ENCODE results near the gene PPARD. TPM values are rescaled to one million over a fixed set of nuclear protein-coding genes. Genes with fewer than 3 reads are reported as not detected.

Gene PPARD
- total and polyA plus RNA-seq, 2 of the 13 experiments (the other 11 are each of a cell fraction or from before 2014, with no cell fraction given): 6.1 to 13.3 TPM

DNA sequence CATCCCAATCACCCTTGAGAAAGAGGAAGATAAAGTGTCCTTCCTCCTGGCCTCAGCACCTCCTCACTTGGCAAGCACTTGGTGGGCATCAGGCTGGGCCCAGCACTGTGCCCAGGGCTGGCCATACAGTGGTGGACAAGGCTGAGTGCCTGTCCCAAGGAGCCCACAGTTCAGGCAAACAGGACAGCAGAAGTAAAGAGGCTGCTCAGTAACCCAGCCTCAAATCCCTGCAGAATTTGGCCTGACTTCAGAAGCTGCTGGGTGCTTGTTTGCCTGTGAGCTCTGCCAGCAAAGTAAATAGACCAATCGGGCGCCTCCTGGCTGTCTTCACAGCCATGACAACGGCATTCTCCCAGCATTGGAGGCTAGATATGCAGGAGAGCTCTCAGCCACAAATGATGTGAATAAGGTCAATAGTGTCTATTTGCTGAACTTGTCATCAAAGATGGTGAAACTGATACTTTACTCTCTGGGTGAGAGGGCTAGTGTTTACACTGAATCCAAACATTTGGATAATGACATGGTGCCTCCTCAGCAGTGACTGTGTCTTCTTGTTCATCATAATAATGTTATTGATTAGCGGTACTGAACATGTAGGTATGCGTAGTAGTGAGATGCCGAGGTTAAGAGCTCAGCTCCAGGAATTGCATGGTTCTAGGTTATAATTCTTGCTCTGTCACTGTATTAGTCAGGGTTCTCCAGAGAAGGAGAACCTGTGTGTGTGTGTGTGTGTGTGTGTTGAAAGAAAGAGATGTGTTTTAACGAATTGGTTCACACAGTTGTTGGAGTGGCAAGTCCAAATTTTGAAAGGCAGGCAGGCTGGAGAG is 72.9 kb downstream of the PPARD start (continued):
- TF ChIP-seq, protein P1, sequence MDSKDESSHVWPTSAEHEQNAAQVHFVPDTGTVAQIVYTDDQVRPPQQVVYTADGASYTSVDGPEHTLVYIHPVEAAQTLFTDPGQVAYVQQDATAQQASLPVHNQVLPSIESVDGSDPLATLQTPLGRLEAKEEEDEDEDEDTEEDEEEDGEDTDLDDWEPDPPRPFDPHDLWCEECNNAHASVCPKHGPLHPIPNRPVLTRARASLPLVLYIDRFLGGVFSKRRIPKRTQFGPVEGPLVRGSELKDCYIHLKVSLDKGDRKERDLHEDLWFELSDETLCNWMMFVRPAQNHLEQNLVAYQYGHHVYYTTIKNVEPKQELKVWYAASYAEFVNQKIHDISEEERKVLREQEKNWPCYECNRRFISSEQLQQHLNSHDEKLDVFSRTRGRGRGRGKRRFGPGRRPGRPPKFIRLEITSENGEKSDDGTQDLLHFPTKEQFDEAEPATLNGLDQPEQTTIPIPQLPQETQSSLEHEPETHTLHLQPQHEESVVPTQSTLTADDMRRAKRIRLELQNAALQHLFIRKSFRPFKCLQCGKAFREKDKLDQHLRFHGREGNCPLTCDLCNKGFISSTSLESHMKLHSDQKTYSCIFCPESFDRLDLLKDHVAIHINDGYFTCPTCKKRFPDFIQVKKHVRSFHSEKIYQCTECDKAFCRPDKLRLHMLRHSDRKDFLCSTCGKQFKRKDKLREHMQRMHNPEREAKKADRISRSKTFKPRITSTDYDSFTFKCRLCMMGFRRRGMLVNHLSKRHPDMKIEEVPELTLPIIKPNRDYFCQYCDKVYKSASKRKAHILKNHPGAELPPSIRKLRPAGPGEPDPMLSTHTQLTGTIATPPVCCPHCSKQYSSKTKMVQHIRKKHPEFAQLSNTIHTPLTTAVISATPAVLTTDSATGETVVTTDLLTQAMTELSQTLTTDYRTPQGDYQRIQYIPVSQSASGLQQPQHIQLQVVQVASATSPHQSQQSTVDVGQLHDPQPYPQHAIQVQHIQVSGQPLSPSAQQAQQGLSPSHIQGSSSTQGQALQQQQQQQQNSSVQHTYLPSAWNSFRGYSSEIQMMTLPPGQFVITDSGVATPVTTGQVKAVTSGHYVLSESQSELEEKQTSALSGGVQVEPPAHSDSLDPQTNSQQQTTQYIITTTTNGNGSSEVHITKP (CRISPR knock-in tag; IDR thresholded peaks at IDR 0.05; ENCODE audit: low read depth): peak; percentile 75; the same call in 1 of the 2 replicates
- TF ChIP-seq, protein P2, sequence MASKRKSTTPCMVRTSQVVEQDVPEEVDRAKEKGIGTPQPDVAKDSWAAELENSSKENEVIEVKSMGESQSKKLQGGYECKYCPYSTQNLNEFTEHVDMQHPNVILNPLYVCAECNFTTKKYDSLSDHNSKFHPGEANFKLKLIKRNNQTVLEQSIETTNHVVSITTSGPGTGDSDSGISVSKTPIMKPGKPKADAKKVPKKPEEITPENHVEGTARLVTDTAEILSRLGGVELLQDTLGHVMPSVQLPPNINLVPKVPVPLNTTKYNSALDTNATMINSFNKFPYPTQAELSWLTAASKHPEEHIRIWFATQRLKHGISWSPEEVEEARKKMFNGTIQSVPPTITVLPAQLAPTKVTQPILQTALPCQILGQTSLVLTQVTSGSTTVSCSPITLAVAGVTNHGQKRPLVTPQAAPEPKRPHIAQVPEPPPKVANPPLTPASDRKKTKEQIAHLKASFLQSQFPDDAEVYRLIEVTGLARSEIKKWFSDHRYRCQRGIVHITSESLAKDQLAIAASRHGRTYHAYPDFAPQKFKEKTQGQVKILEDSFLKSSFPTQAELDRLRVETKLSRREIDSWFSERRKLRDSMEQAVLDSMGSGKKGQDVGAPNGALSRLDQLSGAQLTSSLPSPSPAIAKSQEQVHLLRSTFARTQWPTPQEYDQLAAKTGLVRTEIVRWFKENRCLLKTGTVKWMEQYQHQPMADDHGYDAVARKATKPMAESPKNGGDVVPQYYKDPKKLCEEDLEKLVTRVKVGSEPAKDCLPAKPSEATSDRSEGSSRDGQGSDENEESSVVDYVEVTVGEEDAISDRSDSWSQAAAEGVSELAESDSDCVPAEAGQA (IDR thresholded peaks at IDR 0.05; ENCODE audit: low read depth): 0 out of 2 replicates have a peak, but pooled peaks have one; percentile 23
- TF ChIP-seq, protein P2 (CRISPR knock-in tag; IDR thresholded peaks at IDR 0.05; ENCODE audit: borderline replicate concordance): no peak; the same call in 1 of the 2 replicates
- TF ChIP-seq, protein P3, sequence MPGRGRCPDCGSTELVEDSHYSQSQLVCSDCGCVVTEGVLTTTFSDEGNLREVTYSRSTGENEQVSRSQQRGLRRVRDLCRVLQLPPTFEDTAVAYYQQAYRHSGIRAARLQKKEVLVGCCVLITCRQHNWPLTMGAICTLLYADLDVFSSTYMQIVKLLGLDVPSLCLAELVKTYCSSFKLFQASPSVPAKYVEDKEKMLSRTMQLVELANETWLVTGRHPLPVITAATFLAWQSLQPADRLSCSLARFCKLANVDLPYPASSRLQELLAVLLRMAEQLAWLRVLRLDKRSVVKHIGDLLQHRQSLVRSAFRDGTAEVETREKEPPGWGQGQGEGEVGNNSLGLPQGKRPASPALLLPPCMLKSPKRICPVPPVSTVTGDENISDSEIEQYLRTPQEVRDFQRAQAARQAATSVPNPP (CRISPR knock-in tag; IDR thresholded peaks at IDR 0.05): peak; percentile 78; the same call in 1 of the 2 replicates
- TF ChIP-seq ATF1 (CRISPR knock-in tag; IDR thresholded peaks at IDR 0.05) (peak; percentile 86), IRF2 (CRISPR knock-in tag; IDR thresholded peaks at IDR 0.05) (peak; percentile 98), PTBP1 (IDR thresholded peaks at IDR 0.05; ENCODE audit: low read depth, low read length, poor library complexity, severe bottlenecking) (no peak), SAFB2 (CRISPR knock-in tag; IDR thresholded peaks at IDR 0.05; ENCODE audit: borderline replicate concordance, low read depth) (peak; percentile 84; the same call in 1 of the 2 replicates), SSRP1 (CRISPR knock-in tag; IDR thresholded peaks at IDR 0.05) (peak; percentile 88; the same call in 1 of the 2 replicates), RFX3 (CRISPR knock-in tag; IDR thresholded peaks at IDR 0.05) (peak; percentile 47; the same call in 1 of the 2 replicates), FOXA1 (IDR thresholded peaks at IDR 0.05) (peak; percentile 99), FOXA1 (CRISPR knock-in tag; IDR thresholded peaks at IDR 0.05) (peak; percentile 99), ZNF546 (CRISPR knock-in tag; conservative IDR thresholded peaks at IDR 0.05) (0 out of 2 replicates have a peak, but pooled peaks have one; percentile 29)
- TF ChIP-seq, protein P4, sequence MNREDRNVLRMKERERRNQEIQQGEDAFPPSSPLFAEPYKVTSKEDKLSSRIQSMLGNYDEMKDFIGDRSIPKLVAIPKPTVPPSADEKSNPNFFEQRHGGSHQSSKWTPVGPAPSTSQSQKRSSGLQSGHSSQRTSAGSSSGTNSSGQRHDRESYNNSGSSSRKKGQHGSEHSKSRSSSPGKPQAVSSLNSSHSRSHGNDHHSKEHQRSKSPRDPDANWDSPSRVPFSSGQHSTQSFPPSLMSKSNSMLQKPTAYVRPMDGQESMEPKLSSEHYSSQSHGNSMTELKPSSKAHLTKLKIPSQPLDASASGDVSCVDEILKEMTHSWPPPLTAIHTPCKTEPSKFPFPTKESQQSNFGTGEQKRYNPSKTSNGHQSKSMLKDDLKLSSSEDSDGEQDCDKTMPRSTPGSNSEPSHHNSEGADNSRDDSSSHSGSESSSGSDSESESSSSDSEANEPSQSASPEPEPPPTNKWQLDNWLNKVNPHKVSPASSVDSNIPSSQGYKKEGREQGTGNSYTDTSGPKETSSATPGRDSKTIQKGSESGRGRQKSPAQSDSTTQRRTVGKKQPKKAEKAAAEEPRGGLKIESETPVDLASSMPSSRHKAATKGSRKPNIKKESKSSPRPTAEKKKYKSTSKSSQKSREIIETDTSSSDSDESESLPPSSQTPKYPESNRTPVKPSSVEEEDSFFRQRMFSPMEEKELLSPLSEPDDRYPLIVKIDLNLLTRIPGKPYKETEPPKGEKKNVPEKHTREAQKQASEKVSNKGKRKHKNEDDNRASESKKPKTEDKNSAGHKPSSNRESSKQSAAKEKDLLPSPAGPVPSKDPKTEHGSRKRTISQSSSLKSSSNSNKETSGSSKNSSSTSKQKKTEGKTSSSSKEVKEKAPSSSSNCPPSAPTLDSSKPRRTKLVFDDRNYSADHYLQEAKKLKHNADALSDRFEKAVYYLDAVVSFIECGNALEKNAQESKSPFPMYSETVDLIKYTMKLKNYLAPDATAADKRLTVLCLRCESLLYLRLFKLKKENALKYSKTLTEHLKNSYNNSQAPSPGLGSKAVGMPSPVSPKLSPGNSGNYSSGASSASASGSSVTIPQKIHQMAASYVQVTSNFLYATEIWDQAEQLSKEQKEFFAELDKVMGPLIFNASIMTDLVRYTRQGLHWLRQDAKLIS (CRISPR knock-in tag; IDR thresholded peaks at IDR 0.05): no peak

Measured in HepG2 (cell line).